GM12874 (cell line): Measurements from ENCODE around the gene MBTPS1.

ENCODE experiments used
- CTCF ChIP-seq: IDR thresholded peaks from 2 replicates; pipeline ENCODE4 v1.5.1; 2011; ENCODE audit warnings: low read depth, mild to moderate bottlenecking, control low read depth, low read length, moderate library complexity; ENCODE audit not compliant: insufficient read depth

The MBTPS1 gene

GRCh38 chr16:84059946-84060901 is 56.5 kb downstream of the MBTPS1 start:
- TF ChIP-seq CTCF: no peak

DNA sequence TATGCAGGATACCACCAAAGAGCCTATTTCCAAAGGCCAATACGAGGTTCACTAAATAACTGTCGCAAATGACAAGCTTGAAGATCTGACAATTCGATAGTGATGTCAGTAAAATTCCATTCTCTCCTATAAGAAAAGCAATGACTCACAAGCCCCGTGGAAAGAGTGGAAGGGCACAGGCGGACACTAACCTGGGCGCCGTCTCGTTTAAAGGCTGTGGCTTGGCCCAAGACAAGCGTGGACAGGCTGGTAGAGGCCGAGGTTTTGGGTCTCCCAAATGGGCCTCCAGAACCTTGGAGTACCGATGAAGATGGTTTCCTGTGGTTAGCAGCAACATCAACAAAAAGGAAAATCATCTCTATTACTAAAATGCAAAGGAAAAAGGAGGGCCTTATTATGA is 57.6 kb downstream of the MBTPS1 start:
- no peak for TF ChIP-seq CTCF

GRCh38 chr16:84058664-84059063 is 58.1 kb downstream of the MBTPS1 start:
- TF ChIP-seq CTCF: no peak

- TF ChIP-seq CTCF: no peak
These were observed 58.5 kb downstream of the MBTPS1 start for GRCh38 chr16:84058211-84058610.

DNA sequence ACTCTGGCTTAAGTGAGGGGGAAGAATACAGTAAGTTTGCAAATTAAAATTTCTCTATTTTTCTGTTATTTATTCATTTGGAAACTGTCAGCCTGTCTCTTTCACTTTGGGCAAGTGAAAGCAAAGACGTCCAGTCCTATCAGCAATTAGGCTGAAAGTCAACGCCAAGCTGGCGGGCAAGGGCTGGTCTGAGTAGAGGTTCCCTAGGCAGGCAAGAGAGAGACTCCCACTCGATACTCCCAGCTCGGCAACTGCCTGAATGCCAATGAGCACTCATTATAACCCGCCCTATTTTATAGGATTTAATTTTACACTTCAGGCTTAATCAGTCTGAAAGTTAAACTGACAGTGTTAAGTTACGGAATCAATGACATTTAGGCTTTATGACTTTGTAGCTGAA is 59.8 kb downstream of the MBTPS1 start:
- TF ChIP-seq CTCF: no peak

DNA sequence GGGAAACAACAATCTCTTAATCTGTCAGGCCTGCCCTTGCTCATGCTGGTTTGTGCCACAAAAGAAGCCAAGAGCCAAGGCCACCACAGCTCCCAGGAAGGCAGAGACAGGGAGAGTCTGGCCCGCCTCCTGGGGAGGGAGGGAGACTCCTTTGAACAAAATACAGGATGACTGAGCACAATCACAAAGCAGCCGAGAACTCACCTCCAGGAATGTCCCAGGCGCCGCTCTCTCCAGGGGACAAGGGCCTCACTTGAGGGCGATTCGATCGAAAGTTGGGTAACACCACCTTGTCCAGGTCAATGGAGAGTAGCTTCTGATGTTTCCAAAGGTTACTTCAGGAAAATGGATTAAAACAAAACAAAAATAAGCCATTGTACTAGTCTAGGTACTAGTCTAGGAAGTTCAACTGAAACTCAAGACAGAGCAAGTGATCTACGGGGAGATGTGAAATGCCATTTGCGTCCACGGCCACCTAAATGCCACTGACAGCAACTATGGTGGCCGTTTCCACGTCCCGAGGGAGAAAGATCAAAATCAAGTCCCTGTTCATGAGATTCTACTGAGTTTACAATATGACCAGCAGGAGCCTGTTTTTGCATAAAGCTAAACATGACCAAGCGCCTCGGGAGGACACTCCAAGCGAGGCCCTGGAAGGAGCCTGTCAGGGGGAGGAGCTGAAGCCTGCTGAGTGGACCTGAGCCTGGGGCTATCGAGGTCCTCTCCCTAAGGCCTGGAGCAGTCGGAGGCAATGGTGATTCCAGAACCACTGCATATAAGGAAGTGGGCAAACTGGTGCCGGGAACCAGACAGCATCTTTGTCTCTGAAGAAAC is 60.7 kb downstream of the MBTPS1 start:
- no peak for TF ChIP-seq CTCF

DNA sequence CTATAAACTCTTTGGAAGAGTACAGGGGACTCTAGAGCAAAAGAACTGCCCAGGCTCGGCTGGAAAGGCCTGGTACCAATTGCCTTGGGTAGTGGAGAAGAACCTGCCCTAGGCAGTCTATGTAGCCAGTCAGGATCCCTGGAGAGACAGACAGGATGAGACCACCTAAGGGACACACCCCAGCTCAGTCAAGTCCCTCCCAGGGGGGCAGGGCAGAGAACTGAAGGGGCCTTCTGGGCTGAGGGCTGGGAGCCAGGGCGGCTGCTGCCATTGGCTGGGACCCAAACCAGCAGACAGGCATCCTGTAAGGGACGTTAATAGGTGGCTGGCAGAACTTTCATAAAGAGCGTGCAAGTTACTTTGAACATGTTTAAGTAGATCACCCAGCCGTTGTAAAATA is 61.4 kb downstream of the MBTPS1 start:
- no peak for TF ChIP-seq CTCF
